HG02571 (cell line): ENCODE results near the gene TCF4.

Experiments
- ATAC-seq: cut with Tn5 transposase; IDR thresholded peaks from one replicate; pipeline ENCODE4 v1.9.1; 2021; ENCODE audit warnings: mild to moderate bottlenecking, moderate library complexity; ENCODE audit not compliant: unreplicated experiment

Gene TCF4

DNA sequence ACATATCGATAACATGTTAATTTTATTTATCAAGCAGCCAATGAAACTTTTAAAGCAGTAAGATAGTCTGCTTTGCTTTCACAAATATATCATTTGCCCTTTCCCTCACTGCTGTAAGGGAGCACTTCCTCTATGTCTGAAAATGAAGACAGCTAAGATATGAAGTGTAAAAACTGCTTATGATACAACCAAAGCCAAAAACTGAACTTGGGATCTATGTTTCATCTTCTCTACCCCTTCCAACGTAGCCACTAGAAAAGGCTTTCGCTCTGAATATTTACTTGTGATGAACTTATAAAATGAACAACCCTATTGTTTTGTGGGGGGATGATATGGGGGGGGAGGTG lies 140.3 kb downstream of the TCF4 start:
- ATAC-seq = no peak

DNA sequence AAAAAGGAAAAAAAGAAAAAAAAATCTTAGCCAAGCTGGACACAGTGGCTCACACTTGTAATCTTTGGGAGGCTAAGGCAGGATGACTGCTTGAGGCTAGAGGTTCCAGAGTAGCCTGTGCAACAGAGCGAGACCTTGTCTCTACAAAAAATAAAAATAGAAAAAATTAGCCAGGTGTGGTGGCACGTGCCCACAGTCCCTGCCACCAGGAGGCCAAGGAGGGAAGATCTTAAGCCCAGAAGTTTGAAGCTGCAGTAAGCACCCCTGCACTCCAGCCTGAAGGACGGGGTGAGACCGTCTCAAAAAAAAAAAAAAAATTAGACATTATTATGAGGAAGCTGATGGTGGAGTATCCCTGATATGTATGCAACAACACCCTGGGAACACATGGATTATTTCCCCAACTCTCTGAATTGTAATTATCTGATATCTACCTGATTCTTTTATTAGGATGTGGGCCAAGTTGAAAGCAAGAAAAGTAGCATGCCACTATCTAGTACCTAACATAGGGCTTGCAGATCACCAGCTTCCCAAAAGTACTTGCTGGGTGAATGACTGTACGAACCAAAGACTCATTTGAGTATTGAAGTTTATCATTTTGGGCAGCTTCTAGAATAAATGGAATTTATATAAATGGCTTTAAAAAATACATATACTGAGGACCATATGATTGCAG lies 140.9 kb downstream of the TCF4 start:
- no peak for ATAC-seq

DNA sequence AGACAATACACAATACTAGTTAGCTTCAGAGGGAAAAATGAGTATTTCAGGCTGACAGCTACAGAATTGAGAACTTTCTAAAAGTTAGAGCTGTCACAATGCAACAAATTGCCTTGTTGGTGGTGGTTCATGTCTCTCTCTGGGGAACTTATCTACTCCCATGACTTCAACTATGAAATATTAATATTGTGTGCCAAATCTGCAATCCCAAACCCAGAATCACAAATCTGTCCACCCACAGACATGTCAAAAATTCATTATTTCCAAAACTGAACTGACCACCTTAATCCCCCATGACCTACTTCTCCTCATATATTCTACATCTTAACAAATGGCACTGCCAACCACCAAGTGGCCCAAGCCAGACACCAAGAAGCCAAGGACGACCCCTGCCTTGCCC lies 143.5 kb downstream of the TCF4 start:
- no peak for ATAC-seq

DNA sequence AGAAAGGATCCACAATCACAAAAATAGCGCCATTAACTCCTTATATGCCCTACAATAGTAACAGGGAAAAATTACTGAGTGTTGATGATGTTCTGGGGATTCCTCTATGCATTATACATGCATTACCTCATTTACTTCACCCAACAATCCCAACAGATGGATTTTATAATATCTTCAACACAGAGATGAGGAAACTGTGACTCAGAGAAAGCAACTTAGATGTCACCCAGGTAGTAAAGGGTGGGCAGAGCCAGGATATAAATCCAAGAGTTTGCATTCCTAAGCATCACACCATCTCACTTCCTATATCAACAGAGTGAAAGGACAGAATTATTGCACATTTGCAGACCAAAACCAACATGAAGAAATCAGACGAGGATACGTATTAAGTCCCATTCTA lies 144.2 kb downstream of the TCF4 start:
- ATAC-seq = no peak

DNA sequence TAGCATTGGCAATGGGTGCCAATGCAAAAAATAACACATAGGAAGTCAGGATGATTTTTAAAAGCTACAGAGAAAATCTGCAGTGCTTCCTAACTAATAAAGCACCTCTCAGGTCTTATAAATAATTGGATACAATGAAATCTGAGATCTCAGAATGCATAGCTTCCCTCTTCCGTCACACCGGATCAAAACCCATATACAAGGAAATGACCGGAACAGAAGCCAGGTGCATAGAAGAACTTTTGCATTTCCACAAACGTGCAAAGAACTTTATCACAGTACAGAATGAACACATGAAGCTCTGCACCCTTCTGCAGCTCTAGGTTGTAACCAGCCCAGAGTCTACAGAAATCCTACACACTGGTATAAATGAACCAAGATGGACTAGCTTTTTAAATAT lies 145.4 kb downstream of the TCF4 start:
- no peak for ATAC-seq

DNA sequence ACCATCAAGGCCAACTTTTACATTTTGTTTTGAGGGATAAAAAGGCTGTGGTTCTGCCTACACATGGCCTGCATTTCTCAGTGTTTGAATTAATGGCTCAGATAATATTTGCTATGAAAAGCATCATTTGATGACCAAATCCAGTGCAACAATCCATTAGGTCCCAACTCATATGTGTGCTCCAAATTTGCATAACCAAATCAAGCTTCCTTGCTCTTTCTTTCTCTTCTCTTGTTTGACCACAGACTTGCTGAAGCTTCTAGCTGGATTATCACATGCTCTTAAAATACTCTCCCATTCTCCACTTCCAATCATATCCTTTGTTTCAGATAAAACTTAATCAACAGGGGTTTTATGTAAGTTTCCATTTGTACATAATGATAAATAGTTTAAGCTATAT lies 147.0 kb downstream of the TCF4 start:
- ATAC-seq = no peak

DNA sequence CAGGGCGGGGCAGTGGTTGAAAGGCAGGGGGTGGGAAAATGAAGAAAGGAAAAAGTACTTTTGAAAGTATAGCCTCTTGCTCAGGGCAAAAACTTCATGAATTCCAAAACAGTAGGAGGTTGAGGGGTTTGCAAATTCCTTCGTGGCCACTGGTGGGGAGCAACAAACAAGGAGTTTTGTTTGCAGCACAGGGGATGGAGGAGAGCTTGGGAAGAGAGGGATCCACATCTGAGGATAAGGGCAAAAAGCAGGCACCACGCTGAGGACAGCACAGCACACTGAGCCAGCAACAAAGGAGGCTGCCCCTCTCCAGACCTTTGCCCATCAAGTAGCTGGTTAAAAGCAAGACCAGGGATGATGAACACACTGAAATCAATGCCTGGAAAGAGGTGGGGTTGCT lies 148.9 kb downstream of the TCF4 start:
- ATAC-seq = no peak

DNA sequence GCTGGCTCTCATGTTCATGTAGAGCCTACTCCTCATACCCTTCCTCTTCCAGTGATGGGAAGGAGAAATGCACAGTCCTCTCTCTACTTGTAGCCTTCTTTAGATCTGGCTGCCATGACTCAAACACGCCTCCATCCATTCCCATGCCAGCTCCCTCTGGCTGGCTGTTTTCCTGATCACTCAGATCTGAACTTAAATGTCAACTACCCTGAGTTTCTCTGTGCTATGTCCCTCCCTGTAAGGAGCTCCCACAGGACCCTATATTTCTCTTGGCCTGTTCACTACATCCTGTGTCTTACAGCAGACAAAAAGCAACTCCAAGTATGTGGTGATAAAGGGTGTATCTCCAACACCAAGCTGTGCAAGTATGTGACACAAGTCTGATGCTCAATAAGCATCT lies 152.4 kb downstream of the TCF4 start:
- no peak for ATAC-seq

DNA sequence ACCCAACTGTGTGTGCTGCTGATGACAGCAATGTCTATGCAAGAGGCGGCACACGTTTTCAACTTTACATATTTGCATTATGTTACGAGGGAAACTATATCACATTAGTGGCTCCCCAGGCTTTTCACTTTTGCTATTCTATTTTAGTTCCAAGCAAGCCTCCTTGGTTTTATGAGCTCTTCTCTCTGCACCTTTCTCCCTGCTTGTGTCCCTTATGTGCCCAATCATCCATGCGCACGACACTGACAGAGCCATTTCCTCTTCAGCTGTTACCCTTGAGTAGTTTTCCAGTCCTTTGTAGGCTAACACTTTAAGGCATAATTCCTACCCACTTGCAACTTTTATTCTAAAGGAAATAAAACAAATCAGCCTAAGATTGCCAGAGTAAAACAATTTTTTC lies 154.3 kb downstream of the TCF4 start:
- ATAC-seq = no peak

DNA sequence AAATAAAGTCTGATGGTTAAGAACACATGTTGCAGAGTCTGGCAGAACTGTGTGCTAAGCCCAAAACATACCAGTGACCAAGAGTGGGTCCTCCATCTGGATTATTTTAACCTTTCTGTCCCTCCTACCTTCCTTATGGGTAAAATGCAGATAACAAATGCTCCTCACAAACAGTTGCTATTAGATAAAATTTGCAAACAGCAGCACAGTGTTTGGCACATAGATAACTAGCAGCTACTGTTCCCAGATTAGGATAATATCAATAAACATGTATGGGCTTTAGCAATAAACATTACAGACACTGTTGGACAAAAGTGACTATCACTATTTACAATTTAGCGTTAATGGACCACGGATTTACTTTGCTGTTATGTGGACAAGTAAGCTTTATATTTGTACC lies 154.9 kb downstream of the TCF4 start:
- no peak for ATAC-seq

DNA sequence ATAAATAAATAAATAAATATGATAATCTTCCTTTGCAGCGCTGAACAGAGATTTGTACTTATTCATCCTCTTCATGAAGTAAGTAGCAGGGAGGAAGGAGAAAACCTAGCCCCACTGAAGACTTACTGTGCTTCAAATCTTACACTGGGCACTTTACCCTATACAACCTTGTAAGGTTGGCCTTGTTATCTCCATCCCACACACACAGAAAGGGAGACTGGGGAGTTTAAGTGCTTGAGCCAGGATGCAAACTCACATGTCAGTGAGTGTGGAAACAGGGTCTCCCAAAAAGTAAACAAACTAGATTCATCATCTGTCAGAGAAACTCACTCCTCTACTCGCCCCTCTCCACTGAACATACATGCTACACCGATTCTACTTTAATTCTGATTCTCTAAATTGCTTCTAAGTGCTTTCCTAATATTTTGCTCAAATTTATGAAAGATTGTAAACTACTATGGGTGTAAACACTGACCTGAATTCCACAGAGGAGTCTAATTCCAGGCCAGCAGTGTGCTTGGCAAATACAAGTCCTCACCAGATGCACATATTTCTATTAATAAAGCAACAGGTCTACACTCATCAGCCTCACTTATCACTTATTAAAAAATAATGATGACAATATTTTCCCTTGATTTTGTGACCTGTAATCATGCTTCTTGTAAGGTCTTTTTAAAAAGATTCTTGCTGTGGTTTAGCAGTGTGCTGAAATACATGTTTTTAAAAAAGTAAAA lies 155.5 kb downstream of the TCF4 start:
- ATAC-seq = no peak

DNA sequence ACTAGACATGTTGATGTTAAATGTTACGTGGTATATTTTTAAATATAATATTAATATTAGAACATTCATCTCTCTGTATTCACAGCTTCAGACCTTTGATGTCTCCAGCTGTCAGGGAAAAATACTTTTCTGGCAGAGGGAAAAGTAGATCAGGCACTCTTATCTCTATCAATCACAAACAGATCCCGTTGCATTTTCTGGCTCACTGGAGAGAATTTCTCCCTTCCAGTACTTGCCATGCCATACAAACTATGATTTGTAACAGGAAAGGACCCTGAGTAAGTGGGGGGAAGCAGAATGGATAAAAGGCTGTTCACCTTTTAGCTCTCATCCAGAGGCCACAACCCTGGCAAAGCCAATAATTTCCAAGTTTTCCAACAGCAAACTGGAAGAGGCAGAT lies 158.0 kb downstream of the TCF4 start:
- no peak for ATAC-seq

DNA sequence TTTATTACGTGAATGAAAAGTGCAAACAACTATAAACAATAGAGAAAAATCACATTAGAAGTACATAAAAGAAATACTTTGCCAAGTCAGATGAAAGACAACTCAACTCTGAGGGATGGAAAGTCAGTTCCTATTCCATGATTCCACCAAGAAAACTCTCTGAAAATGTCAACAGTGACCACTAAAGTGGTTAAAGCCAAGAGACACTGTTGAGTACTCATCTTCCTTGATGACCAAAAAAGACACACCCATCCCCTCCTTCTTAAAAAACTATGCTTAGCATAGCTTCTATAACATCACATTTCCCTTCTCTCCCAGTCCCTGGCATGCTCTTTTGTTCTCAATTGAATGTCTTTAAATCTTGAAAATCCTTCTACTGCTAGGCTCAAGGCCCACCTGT lies 160.0 kb downstream of the TCF4 start:
- no peak for ATAC-seq

DNA sequence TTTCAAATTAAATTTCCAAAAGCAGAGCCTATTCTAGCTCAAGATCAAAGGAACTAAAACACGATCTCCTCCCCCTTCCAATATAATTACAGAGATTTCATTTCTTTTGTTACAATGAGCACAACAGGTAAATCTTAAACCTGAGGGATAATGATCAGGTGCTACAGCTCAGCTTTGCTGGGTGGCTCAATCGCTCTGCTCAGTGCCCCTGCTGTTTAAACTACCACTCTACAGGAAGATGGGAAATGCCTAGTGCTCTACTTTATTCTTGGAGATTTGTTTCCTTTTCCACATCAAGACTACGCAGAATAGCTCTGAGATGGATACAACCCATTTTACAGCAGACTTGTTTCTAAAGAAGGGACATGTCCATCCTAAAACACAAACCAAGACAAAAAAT lies 162.3 kb downstream of the TCF4 start:
- ATAC-seq = no peak

DNA sequence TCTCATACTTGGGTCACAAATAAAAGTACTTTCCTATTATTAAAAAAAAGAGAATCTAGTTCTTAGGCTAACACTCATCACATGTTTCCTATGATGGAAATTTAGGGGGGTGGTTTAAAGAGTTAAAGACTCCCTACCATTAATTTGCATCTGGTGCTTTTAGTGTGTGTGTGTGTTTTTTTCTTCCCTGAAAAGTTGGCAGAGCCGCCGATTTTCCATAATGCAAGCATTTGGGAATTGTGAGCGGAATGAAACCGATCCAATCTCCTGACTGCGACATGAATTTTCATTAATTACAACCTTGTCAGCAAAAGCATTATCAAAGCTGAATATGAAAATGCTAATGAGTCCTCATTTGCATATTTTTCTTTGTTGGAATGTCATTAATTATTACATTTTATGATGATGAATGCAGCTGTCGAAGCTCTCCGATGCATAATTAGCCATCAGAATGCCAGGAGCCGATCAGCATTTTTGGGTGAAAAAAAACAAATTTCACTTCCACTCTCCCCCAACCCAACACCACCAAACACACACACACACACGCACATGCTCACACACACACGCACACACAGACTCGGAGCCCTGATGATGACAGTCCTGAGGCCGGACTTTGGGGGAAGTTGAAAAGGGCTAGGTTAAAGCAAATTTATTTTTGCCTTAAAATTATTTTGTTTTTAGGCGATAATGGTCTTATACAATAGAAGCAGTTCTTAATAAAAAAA lies 165.4 kb downstream of the TCF4 start:
- ATAC-seq = no peak

DNA sequence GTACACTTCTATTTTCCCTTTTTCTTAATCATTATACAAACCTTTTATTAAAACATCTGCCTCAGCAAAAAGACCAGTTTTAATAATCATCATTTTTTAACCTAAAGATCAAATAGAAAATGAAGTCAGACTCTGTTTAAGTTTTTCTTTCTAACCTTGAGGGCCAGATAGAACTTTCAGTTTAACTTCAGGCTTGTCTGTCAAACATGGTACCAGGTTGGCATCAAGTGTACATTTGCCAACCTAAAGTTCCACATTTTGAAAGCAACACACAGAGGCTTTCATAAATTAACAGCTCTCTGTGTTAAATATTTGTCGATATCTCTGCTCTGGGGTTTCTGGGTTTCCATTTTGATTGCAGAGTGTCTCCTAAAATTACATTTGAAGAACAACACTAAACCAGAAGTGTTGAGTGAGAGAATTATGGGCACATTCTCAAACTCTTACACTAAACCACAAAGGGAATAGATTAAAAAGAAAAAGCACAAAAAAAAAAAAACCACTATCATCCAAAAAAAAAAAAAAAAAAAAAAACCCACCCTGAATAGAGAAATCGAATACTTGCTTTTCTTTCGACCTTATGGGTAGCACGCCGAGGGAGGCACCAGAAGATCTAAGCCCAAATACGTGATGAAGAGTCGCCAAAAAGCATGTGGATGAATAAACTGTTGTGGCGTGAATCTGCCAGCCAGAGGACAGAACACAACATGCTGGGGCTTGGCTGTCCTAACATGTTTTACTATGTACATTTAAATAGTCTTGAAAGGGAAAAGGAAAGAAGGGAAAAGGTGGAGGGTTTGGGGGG lies 166.2 kb downstream of the TCF4 start:
- ATAC-seq = no peak

DNA sequence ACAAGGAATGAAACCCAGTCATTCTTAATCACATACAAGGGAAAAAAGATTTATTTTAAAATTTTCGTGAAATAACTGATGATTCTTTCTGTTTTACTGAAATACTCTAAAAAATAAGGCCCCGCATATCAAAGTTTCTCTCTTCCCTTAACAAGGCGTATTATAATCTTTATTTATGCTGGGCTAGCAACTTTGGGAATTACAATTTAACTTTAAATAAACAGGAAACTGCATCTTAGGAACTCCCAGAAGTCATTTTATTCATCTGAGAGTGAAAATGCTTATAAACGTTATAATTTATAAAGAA lies 166.7 kb downstream of the TCF4 start:
- ATAC-seq = no peak

DNA sequence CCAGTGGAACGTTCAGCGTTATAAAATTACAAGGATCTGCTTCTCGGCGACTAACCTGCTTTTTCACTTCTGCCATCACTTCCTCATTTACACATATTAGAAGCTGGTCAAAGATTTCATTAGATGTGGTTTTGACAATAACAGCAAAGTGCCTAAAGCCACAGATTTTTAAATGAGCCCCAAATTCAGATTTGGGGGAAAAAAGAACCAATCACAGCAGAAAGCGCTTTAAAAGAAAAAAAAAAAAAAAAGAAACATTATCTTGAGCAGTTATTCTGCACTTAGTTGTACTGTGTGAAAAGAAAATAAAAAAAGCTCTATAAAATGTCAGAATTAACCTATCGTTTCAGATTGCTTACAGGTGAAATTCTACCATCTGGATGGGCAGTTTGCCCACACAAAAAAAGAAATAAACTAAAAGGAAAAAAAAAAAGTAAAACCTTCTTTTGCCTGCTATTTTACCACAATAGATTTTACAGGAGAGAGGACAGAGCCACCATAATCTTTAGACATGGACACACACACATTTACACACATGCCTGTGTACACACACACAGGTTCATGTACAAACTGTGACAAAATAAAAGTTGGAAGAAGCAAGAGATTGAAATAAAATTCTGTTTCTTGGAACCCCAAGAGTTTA lies 167.2 kb downstream of the TCF4 start:
- ATAC-seq = peak; percentile 58

DNA sequence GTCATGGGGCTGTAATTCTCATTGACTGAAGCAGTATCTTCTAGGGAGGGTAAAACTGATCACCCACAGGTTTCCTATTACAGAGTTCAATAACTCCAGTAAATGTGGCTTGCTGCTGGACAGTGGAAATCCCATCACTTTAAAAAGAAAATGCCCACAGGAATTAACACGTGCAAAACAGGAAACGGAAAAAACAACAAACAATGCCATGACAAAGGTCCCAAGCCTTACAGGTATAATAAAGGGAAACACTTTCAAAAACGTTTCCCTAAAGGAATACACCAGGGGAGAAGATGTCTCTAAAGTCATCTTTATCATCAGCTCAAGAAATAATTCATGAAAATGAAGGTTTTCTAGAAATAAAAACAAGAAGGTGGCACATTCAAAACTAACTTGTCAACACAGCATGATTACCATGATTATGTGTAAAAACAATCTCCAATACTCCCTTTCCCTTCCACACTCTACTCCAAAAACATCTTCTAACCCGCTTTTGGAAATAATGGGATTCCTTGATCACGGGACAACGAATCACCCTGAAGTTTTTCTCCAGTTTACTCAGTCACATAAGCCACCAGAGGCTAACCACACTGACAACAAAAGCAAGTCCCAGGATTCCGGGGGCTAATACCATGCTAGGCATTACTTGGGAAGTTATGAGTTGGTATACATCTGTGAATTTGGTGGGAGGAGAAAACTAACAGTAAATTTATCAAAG lies 167.9 kb downstream of the TCF4 start:
- ATAC-seq = peak; percentile 25

DNA sequence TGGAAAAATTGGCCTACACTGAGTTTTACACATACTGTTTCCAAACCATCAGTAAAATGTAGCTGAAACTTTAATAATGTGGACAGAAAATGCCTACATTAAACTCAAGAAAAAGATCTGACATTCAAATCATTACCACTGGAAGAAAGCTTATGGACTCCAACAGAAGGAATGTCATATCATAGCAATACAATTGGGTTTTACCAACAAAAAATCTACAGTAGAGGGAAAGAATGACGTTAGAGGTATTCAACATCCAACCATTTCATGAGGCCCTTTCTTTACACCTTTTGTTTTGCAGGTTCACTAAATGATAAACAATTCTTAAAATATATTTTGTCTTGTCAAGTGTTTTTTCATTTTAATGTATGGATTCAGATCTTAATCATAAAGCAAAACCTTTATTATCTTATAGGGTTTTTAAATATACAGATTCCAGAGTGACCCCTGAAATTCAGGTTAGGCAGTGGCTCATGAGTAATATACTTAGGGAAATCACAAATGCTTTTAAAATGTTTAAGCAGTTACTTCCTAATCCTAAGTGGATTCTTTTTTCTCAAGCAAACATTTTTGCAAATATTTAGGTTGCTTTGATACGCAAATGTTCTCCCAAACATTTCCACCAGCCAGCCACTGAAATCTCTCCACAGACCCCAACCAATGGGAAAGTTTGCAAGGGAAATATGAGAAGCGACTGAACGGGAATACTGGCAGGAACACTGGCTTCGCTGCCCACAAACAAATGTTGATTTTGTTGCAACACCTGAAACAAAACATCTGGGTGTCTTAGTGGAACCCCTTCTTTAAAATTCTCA lies 168.7 kb downstream of the TCF4 start:
- ATAC-seq = no peak
